Chondrocyte (in vitro differentiated cells): Measurements from ENCODE around the gene SYNE1. TPM values are rescaled to one million over a fixed set of nuclear protein-coding genes. Genes with fewer than 3 reads are reported as not detected.

ENCODE experiments used
- DNase-seq: peaks from one replicate; pipeline ENCODE4 v3.0.0; 2021; ENCODE audit warnings: mixed read lengths, low spot score
- H3K27ac Mint-ChIP-seq: one replicate; pipeline ENCODE4 v1.8.0; 2021; ENCODE audit warnings: mild to moderate bottlenecking, moderate library complexity, mixed read lengths; ENCODE audit not compliant: unreplicated experiment
- H3K27me3 Mint-ChIP-seq: 2 replicates; pipeline ENCODE4 v1.8.0; 2021; ENCODE audit warnings: low read depth, mixed read lengths
- H3K36me3 Mint-ChIP-seq: 2 replicates; pipeline ENCODE4 v1.8.0; 2021; ENCODE audit warnings: low read depth, mixed read lengths
- H3K4me1 Mint-ChIP-seq: 2 replicates; pipeline ENCODE4 v1.8.0; 2021; ENCODE audit warnings: low read depth, mild to moderate bottlenecking, mixed read lengths
- H3K4me3 Mint-ChIP-seq: one replicate; pipeline ENCODE4 v1.8.0; 2021; ENCODE audit warnings: mild to moderate bottlenecking, moderate library complexity, mixed read lengths; ENCODE audit not compliant: unreplicated experiment
- H3K9me3 Mint-ChIP-seq: 2 replicates; pipeline ENCODE4 v1.8.0; 2021; ENCODE audit warnings: low read depth, mixed read lengths
- total RNA-seq: library from RNA; stranded (reverse); gene quantifications from 3 replicates; pipeline ENCODE4 v1.2.1, GENCODE V29; 2021
- TF ChIP-seq, protein P1 (sequence below): fragments of 200-600 bp; sonication (generic); IDR thresholded peaks from 2 replicates; pipeline ENCODE4 v1.5.0; 2021; ENCODE audit warnings: antibody characterized with exemption, mild to moderate bottlenecking, moderate library complexity

SYNE1 gene
- total RNA-seq, 1 donor from 2014 or later: 151 TPM

DNA sequence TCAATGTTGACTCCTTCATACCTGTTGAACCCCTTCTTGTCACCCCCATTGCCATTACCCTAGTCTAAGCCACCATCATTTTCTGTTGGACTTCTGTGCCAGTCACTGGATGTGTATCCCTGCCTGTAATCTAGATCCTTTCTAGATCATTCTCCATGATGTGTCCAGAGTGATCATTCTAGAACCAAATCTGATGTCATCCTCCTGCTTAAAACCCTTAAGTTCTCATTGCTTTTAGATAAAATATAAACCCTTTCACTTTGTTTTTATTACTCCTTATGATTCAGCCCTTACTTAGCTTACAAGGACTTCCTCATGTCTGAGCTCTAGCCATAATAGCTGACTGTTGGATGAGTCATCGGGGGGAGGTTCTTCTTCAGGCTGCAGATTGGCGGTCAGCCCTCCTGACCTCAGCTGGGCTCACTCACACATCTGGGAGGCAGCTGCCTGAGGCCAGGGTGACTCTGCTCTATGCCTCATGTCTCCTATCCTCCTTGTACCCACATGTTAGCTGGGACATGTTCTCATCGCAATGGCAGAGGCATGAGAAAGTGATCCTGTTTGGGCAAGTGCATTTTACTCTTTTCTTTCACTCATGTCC lies 542.1 kb downstream of the SYNE1 start:
- H3K27ac Mint-ChIP-seq: peak overlapping the region; percentile 85
- no peaks in the 10 kb centered on the region for H3K27me3 Mint-ChIP-seq
- H3K36me3 Mint-ChIP-seq: peaks cover 1% of the 10 kb centered on the region
- no peak overlapping the region for H3K4me3 Mint-ChIP-seq
- peaks cover 10% of the 10 kb centered on the region for H3K9me3 Mint-ChIP-seq
- H3K4me1 Mint-ChIP-seq: peaks cover 72% of the 10 kb centered on the region
- no peak for DNase-seq
- TF ChIP-seq, protein P1, sequence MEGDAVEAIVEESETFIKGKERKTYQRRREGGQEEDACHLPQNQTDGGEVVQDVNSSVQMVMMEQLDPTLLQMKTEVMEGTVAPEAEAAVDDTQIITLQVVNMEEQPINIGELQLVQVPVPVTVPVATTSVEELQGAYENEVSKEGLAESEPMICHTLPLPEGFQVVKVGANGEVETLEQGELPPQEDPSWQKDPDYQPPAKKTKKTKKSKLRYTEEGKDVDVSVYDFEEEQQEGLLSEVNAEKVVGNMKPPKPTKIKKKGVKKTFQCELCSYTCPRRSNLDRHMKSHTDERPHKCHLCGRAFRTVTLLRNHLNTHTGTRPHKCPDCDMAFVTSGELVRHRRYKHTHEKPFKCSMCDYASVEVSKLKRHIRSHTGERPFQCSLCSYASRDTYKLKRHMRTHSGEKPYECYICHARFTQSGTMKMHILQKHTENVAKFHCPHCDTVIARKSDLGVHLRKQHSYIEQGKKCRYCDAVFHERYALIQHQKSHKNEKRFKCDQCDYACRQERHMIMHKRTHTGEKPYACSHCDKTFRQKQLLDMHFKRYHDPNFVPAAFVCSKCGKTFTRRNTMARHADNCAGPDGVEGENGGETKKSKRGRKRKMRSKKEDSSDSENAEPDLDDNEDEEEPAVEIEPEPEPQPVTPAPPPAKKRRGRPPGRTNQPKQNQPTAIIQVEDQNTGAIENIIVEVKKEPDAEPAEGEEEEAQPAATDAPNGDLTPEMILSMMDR: no peak

DNA sequence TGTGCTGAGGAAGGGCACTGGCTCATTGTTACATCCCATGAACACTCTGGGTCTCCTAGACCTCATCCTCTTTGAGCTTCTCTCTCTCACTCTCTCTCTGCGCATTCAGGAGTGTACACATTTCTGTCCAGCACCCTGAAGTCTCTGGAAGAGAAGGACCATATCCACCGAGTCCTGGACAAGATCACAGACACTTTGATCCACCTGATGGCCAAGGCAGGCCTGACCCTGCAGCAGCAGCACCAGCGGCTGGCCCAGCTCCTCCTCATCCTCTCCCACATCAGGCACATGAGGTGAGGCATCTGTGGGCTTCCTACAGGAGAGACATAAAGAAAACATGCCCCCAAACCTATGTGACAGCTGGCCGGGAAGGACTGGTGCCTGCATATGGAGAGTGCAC lies 542.9 kb downstream of the SYNE1 start:
- H3K9me3 Mint-ChIP-seq: peaks cover 10% of the 10 kb centered on the region
- no peaks in the 10 kb centered on the region for H3K27me3 Mint-ChIP-seq
- H3K4me1 Mint-ChIP-seq: peaks cover 72% of the 10 kb centered on the region
- DNase-seq: no peak
- no peak overlapping the region for H3K4me3 Mint-ChIP-seq
- TF ChIP-seq, protein P1: no peak
- peaks cover 1% of the 10 kb centered on the region for H3K36me3 Mint-ChIP-seq
- no peak overlapping the region for H3K27ac Mint-ChIP-seq

DNA sequence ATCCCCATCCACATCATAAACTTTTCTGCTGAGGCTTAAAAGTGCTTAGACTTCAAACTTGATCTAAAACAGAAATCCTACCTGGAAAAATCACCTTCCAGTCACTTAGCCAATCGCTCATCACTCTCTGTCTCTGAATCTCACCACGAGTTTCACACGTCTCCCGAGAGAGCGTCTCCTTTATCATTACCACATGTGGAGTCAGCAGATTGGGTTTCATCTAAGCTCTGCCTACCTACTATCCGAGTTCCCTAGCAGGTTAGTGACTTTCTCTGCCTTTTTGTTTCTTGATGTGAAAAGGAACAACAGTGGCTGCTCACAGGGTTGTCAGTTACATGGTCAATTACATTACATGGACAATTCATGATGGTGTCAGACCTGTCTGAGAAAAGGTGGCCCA lies 543.5 kb downstream of the SYNE1 start:
- DNase-seq: no peak
- peaks cover 1% of the 10 kb centered on the region for H3K36me3 Mint-ChIP-seq
- H3K4me3 Mint-ChIP-seq: no peak overlapping the region
- peaks cover 10% of the 10 kb centered on the region for H3K9me3 Mint-ChIP-seq
- TF ChIP-seq, protein P1: no peak
- peaks cover 72% of the 10 kb centered on the region for H3K4me1 Mint-ChIP-seq
- no peaks in the 10 kb centered on the region for H3K27me3 Mint-ChIP-seq
- H3K27ac Mint-ChIP-seq: no peak overlapping the region

DNA sequence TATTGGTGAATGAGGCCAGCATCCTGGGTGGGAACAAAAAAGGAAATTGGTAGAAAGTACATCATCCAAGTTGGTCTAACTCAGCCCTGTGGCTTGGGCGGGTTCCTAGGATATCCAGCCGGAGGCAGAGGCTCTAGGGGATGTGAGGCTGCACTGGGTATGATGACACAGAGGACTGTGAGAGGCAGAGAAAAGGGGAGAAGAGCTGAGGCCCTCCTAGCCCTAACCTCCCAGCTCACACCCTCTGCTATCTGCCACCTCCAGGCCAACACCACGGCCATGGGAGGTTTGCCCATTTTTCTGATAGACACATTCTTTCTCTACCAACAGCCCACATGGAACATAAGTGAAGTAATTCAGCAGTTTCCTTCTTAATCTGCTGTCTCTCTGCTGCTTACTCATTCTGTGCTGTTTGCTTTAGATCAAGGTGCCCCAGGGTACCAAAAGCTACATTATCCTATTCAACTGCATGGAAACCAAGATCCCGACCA lies 545.3 kb downstream of the SYNE1 start:
- Mint-ChIP-seq H3K4me1 (peaks cover 59% of the 10 kb centered on the region), H3K4me3 (no peak overlapping the region), H3K9me3 (peaks cover 10% of the 10 kb centered on the region), H3K36me3 (peaks cover 1% of the 10 kb centered on the region), H3K27me3 (no peaks in the 10 kb centered on the region), H3K27ac (no peak overlapping the region)
- DNase-seq: no peak
- TF ChIP-seq, protein P1: no peak

DNA sequence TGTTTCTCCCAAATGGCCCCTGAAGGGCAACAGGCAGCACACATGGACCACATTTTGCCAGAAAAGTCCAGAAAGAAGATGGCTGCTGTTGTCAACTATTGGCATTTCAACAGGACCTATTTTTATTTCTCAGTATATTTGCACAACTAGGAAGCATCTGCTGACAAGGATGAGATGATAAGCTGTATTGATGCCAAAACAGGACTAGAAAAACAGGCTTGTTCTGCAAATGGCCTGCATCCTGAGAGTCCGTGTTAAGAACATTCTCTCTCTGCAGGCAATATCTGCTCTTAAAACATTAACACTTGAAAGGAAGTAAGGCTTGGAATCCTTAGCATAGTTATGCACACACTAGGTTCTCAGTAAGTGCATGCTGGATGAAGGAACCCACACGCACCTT lies 546.0 kb downstream of the SYNE1 start:
- no peak overlapping the region for H3K4me3 Mint-ChIP-seq
- peaks cover 52% of the 10 kb centered on the region for H3K4me1 Mint-ChIP-seq
- TF ChIP-seq, protein P1: no peak
- DNase-seq: no peak
- peaks cover 1% of the 10 kb centered on the region for H3K36me3 Mint-ChIP-seq
- H3K9me3 Mint-ChIP-seq: peaks cover 10% of the 10 kb centered on the region
- no peak overlapping the region for H3K27ac Mint-ChIP-seq
- H3K27me3 Mint-ChIP-seq: no peaks in the 10 kb centered on the region
